Endodermal cell (in vitro differentiated cells): Measurements from ENCODE around the gene GPHN. TPM values are rescaled to one million over a fixed set of nuclear protein-coding genes. Genes with fewer than 3 reads are reported as not detected.

Source experiments
- DNase-seq: peaks from one replicate; pipeline ENCODE4 v3.0.0-alpha.2; 2017
- H3K27ac ChIP-seq: 2 replicates; pipeline ENCODE4 v1.5.1; 2013; ENCODE audit warnings: mild to moderate bottlenecking, low read depth, low read length, moderate library complexity
- H3K27me3 ChIP-seq: 2 replicates; pipeline ENCODE4 v1.6.1; 2013; ENCODE audit warnings: mild to moderate bottlenecking, low read length, moderate library complexity; ENCODE audit not compliant: insufficient read depth, control insufficient read depth, poor library complexity, severe bottlenecking
- H3K36me3 ChIP-seq: 2 replicates; pipeline ENCODE4 v1.7.0; 2013; ENCODE audit warnings: mild to moderate bottlenecking, low read length, moderate library complexity; ENCODE audit not compliant: control insufficient read depth, insufficient read depth
- H3K4me1 ChIP-seq: one replicate; pipeline ENCODE4 v1.7.0; 2013; ENCODE audit warnings: low read length; ENCODE audit not compliant: control insufficient read depth, insufficient read depth
- H3K4me3 ChIP-seq: 2 replicates; pipeline ENCODE4 v1.5.1; 2013; ENCODE audit warnings: mild to moderate bottlenecking, low read length, moderate library complexity
- H3K9ac ChIP-seq: 2 replicates; pipeline ENCODE4 v1.6.1; 2013; ENCODE audit warnings: mild to moderate bottlenecking, low read length, moderate library complexity; ENCODE audit not compliant: poor library complexity, severe bottlenecking; ENCODE audit errors: extremely low read depth
- H3K9me3 ChIP-seq: 2 replicates; pipeline ENCODE4 v1.6.1; 2013; ENCODE audit warnings: mild to moderate bottlenecking, low read length, moderate library complexity; ENCODE audit not compliant: control insufficient read depth
- H3K27ac Mint-ChIP-seq: 2 replicates; pipeline ENCODE4 v1.8.0; 2020; ENCODE audit warnings: mixed read lengths
- H3K27me3 Mint-ChIP-seq: 2 replicates; pipeline ENCODE4 v1.8.0; 2021; ENCODE audit warnings: mild to moderate bottlenecking, mixed read lengths; ENCODE audit not compliant: insufficient read depth
- H3K36me3 Mint-ChIP-seq: 2 replicates; pipeline ENCODE4 v1.8.0; 2020; ENCODE audit warnings: low read depth, mixed read lengths
- H3K4me1 Mint-ChIP-seq: 2 replicates; pipeline ENCODE4 v1.8.0; 2020; ENCODE audit warnings: mixed read lengths
- H3K4me3 Mint-ChIP-seq: 2 replicates; pipeline ENCODE4 v1.8.0; 2020; ENCODE audit warnings: mild to moderate bottlenecking, moderate library complexity, mixed read lengths
- H3K9me3 Mint-ChIP-seq: 2 replicates; pipeline ENCODE4 v1.8.0; 2020; ENCODE audit warnings: mild to moderate bottlenecking, mixed read lengths
- WGBS, 2 experiments: methylation state at CpG; one replicate each; pipeline versions ENCODE4 v1.1.5 to v1.1.7; 2013; ENCODE audit warnings: missing lambda C conversion rate in 2 of 2, mixed read lengths in 1 of 2; ENCODE audit not compliant: insufficient coverage in 1 of 2, insufficient read length in 1 of 2; 5-methylcytosine and 5-hydroxymethylcytosine counted together
- total RNA-seq, 2 donors: library from RNA; stranded (reverse); fragmentation: NEBNext Ultra II Directional in 1 of 2; extraction: Animal tissue kit (Norgen Biotek cat#: 25700) in 1 of 2; gene quantifications; 2 replicates in 1 of 2; 3 replicates in 1 of 2; pipeline ENCODE4 v1.2.1, GENCODE V29; 2021
- TF ChIP-seq, protein P1 (sequence below): fragments of 200-600 bp; sonication (generic); conservative IDR thresholded peaks from 2 replicates; pipeline ENCODE4 v1.5.0; 2021; ENCODE audit warnings: antibody characterized with exemption, mild to moderate bottlenecking

The GPHN gene
- total RNA-seq, 2 donors from 2014 or later: 12.4 to 15.0 TPM

GRCh38 chr14:67004521-67004920, 496.6 kb downstream of the GPHN start:
- H3K27me3 Mint-ChIP-seq: no peaks in the 10 kb centered on the region
- no peak for DNase-seq
- Histone ChIP-seq H3K9ac (no peak overlapping the region), H3K9me3 (no peaks in the 10 kb centered on the region), H3K36me3 (no peaks in the 10 kb centered on the region), H3K4me3 (no peak overlapping the region), H3K27ac (no peak overlapping the region), H3K27me3 (no peaks in the 10 kb centered on the region), H3K4me1 (no peaks in the 10 kb centered on the region)
- H3K9me3 Mint-ChIP-seq: no peaks in the 10 kb centered on the region
- no peak overlapping the region for H3K4me3 Mint-ChIP-seq
- 96% methylated on average over 2 of the region's 2 CpGs; no CpG with 5 or more reads in 1 of the 2 experiments for WGBS, 2 experiments
- H3K36me3 Mint-ChIP-seq: no peaks in the 10 kb centered on the region
- TF ChIP-seq, protein P1, sequence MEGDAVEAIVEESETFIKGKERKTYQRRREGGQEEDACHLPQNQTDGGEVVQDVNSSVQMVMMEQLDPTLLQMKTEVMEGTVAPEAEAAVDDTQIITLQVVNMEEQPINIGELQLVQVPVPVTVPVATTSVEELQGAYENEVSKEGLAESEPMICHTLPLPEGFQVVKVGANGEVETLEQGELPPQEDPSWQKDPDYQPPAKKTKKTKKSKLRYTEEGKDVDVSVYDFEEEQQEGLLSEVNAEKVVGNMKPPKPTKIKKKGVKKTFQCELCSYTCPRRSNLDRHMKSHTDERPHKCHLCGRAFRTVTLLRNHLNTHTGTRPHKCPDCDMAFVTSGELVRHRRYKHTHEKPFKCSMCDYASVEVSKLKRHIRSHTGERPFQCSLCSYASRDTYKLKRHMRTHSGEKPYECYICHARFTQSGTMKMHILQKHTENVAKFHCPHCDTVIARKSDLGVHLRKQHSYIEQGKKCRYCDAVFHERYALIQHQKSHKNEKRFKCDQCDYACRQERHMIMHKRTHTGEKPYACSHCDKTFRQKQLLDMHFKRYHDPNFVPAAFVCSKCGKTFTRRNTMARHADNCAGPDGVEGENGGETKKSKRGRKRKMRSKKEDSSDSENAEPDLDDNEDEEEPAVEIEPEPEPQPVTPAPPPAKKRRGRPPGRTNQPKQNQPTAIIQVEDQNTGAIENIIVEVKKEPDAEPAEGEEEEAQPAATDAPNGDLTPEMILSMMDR: no peak
- H3K27ac Mint-ChIP-seq: no peak overlapping the region
- no peaks in the 10 kb centered on the region for H3K4me1 Mint-ChIP-seq

- no peaks in the 10 kb centered on the region for H3K9me3 Mint-ChIP-seq
- Histone ChIP-seq H3K36me3 (no peaks in the 10 kb centered on the region), H3K4me1 (no peaks in the 10 kb centered on the region), H3K9me3 (no peaks in the 10 kb centered on the region), H3K9ac (no peak overlapping the region), H3K27ac (no peak overlapping the region), H3K4me3 (no peak overlapping the region), H3K27me3 (no peaks in the 10 kb centered on the region)
- H3K36me3 Mint-ChIP-seq: no peaks in the 10 kb centered on the region
- no peak overlapping the region for H3K4me3 Mint-ChIP-seq
- no peak overlapping the region for H3K27ac Mint-ChIP-seq
- 95 to 100% methylated on average over 1 of the region's 1 CpG for WGBS, 2 experiments
- no peaks in the 10 kb centered on the region for H3K27me3 Mint-ChIP-seq
- H3K4me1 Mint-ChIP-seq: no peaks in the 10 kb centered on the region
- DNase-seq: no peak
- TF ChIP-seq, protein P1: no peak
These were observed 502.7 kb downstream of the GPHN start for GRCh38 chr14:67010602-67011001.

DNA sequence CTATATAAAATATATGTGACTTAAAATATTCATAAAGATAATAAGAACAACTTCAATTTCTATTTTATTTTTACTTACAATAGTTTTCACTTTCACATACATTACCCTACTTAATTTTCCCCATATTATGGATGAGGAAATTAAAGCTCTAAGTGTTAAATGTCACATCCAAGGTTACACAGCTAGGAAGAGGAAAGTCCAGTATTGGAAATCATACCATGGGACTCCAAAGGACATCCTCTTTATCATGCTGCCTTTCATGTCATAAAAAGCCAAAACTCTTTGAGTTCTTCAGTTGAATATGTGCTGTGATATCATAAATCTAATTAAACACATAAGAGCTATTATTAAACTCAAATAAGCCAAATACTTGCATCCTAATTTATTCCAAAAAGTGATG, 508.9 kb downstream of the GPHN start:
- H3K36me3 ChIP-seq: no peaks in the 10 kb centered on the region
- TF ChIP-seq, protein P1: no peak
- no peaks in the 10 kb centered on the region for H3K27me3 ChIP-seq
- Mint-ChIP-seq H3K9me3 (no peaks in the 10 kb centered on the region), H3K27me3 (no peaks in the 10 kb centered on the region), H3K36me3 (no peaks in the 10 kb centered on the region), H3K4me3 (no peak overlapping the region), H3K27ac (no peak overlapping the region), H3K4me1 (no peaks in the 10 kb centered on the region)
- H3K27ac ChIP-seq: no peak overlapping the region
- H3K9me3 ChIP-seq: no peaks in the 10 kb centered on the region
- no peaks in the 10 kb centered on the region for H3K4me1 ChIP-seq
- no peak overlapping the region for H3K4me3 ChIP-seq
- DNase-seq: no peak
- no peak overlapping the region for H3K9ac ChIP-seq
